H1 (cell line): ENCODE results near the gene GLB1L3.

Experiments used
- BCL11A ChIP-seq, 2 experiments: IDR thresholded peaks; one replicate each; pipeline ENCODE4 v1.6.1; 2011; ENCODE audit warnings: low read depth in 2 of 2, low read length in 2 of 2, mild to moderate bottlenecking in 2 of 2
- CEBPB ChIP-seq: IDR thresholded peaks from 2 replicates; pipeline ENCODE4 v1.6.1; 2012; ENCODE audit warnings: low read depth, low read length
- CREB1 ChIP-seq: IDR thresholded peaks from 2 replicates; pipeline ENCODE4 v1.6.1; 2012; ENCODE audit warnings: inconsistent platforms
- EP300 ChIP-seq, 2 experiments: IDR thresholded peaks; 1 replicate in 1 of 2; 2 replicates in 1 of 2; pipeline ENCODE4 v1.6.1; 2011 to 2012; ENCODE audit warnings: low read depth in 2 of 2, low read length in 2 of 2, mild to moderate bottlenecking in 2 of 2, borderline replicate concordance in 1 of 2, inconsistent platforms in 1 of 2, moderate library complexity in 1 of 2
- HDAC2 ChIP-seq, 2 experiments: fragments of 300-600 bp in 1 of 2; sonication (generic) in 1 of 2; IDR thresholded peaks; 2 replicates each; pipeline ENCODE4 v1.6.1; 2011 to 2012; ENCODE audit warnings: low read depth in 2 of 2, low read length in 2 of 2, mild to moderate bottlenecking in 2 of 2, moderate library complexity in 2 of 2, borderline replicate concordance in 1 of 2, inconsistent platforms in 1 of 2
- POLR2A ChIP-seq, 2 experiments: IDR thresholded peaks; 1 replicate in 1 of 2; 2 replicates in 1 of 2; pipeline ENCODE4 v1.6.1; 2011; ENCODE audit warnings: low read depth in 2 of 2, low read length in 2 of 2, mild to moderate bottlenecking in 2 of 2; ENCODE audit errors: control extremely low read depth in 1 of 2
- POLR2AphosphoS5 ChIP-seq: IDR thresholded peaks from 2 replicates; pipeline ENCODE4 v1.6.1; 2011; ENCODE audit warnings: low read depth, low read length
- RFX5 ChIP-seq: IDR thresholded peaks from 2 replicates; pipeline ENCODE4 v1.6.1; 2011; ENCODE audit warnings: low read depth, low read length, improper control_type of control experiment, borderline replicate concordance
- RNF2 ChIP-seq: fragments of 200-900, 300-1000 bp; sonication (generic); IDR thresholded peaks from 2 replicates; pipeline ENCODE4 v1.7.1; 2016; ENCODE audit warnings: borderline replicate concordance, low read depth, mild to moderate bottlenecking, antibody characterized with exemption, low read length; ENCODE audit not compliant: poor library complexity, severe bottlenecking; ENCODE audit errors: missing control alignments
- SP1 ChIP-seq: IDR thresholded peaks from 2 replicates; pipeline ENCODE4 v1.6.1; 2011; ENCODE audit warnings: low read depth, low read length
- TF ChIP-seq, protein P1 (sequence below), 3 experiments: IDR thresholded peaks; 1 replicate in 2 of 3; 2 replicates in 1 of 3; pipeline versions ENCODE4 v1.5.1 to v1.6.1; 2011; ENCODE audit warnings: low read length in 3 of 3, mild to moderate bottlenecking in 3 of 3, inconsistent platforms in 2 of 3, low read depth in 1 of 3, moderate library complexity in 1 of 3; ENCODE audit not compliant: insufficient read depth in 1 of 3; ENCODE audit errors: control extremely low read depth in 1 of 3

DNA sequence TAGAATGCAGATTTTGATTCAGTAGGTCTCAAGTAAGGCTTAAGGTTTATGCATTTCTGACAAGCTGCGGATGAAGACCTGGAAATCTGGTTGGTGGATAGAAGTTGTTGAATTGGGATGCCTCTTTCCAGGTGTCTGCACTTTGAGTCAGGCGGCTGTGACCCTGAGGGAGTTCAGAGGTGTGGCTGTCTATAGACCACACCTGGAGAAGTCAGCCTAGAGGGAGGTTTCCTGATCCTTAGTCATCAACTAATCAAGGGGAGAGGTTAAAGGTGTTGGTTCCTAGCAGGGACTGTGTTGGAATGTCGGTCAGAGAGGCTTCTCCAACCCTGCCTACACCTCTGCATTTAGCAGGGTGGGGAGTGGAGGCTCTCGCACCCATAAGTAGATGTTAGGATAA lies 63.6 kb downstream of the GLB1L3 start:
- no peak for TF ChIP-seq POLR2AphosphoS5
- no peak for TF ChIP-seq RFX5
- no peak for TF ChIP-seq POLR2A (IDR thresholded peaks at IDR 0.05; ENCODE audit: control extremely low read depth in 1 of 2, low read depth in 2 of 2, low read length in 2 of 2)
- TF ChIP-seq CEBPB: no peak
- TF ChIP-seq, protein P1, sequence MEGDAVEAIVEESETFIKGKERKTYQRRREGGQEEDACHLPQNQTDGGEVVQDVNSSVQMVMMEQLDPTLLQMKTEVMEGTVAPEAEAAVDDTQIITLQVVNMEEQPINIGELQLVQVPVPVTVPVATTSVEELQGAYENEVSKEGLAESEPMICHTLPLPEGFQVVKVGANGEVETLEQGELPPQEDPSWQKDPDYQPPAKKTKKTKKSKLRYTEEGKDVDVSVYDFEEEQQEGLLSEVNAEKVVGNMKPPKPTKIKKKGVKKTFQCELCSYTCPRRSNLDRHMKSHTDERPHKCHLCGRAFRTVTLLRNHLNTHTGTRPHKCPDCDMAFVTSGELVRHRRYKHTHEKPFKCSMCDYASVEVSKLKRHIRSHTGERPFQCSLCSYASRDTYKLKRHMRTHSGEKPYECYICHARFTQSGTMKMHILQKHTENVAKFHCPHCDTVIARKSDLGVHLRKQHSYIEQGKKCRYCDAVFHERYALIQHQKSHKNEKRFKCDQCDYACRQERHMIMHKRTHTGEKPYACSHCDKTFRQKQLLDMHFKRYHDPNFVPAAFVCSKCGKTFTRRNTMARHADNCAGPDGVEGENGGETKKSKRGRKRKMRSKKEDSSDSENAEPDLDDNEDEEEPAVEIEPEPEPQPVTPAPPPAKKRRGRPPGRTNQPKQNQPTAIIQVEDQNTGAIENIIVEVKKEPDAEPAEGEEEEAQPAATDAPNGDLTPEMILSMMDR (IDR thresholded peaks at IDR 0.05; ENCODE audit: control extremely low read depth in 1 of 3, insufficient read depth in 1 of 3, low read depth in 1 of 3, low read length in 3 of 3): no peak
- no peak for TF ChIP-seq BCL11A (IDR thresholded peaks at IDR 0.05; ENCODE audit: low read depth in 2 of 2, low read length in 2 of 2)
- TF ChIP-seq EP300 (IDR thresholded peaks at IDR 0.05; ENCODE audit: borderline replicate concordance in 1 of 2, low read depth in 2 of 2, low read length in 2 of 2): no peak
- TF ChIP-seq HDAC2 (IDR thresholded peaks at IDR 0.05; ENCODE audit: borderline replicate concordance in 1 of 2, low read depth in 2 of 2, low read length in 2 of 2): no peak
- no peak for TF ChIP-seq SP1
- no peak for TF ChIP-seq CREB1
- TF ChIP-seq RNF2: no peak
